NCI-H2107 treated with DMSO at 0.1 percent for 48 hours (cell line): ENCODE measurements around the gene ORC3.
"Not testable (repeated sequence)": the region's sequence is repeated elsewhere in the genome, so short reads cannot be mapped to it uniquely, and the experiment has no call there.

Source experiments
- DNase-seq: peaks from one replicate; lab custom pipeline; 2025; ENCODE audit not compliant: unreplicated experiment; lab: John Stamatoyannopoulos, UW

ORC3 gene

DNA sequence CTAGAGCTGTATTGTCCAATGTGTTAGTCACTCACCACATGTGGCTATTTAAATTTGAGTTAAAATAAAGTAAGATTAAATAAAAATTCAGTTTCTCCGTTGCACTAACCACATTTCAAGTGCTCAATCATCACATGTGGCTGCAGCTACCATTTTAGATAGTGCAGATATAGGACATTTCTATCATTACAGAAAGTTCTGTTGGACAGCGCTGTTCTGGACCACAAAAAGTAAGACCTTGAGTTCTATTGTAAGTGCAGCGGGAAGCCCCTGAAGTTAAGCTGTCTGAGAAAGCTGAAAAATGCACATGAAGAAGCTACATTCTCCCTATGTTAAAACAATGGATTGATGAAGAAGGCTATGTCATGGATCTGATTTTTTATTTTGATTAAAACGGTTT is 1.1 kb downstream of the ORC3 start:
- DNase-seq, result no peak

DNA sequence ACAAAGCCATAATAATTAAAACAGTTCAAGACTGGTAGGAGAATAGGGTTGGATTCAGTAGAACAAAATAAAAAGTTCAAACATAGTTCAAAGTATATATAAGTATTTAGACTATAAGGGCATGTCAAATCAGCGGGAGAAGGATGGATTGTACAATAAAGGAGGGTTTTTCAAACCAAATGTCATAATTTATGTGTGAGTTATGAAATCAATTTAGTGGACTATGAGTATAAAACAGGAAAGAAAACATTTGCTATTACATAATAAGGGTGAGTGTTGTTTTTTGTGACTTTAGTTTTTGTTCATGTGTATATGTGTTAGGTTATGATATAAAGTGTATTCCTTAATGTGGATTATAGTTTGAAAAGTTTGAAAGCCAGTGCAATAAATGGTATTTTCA is 10.6 kb downstream of the ORC3 start:
- no peak for DNase-seq

DNA sequence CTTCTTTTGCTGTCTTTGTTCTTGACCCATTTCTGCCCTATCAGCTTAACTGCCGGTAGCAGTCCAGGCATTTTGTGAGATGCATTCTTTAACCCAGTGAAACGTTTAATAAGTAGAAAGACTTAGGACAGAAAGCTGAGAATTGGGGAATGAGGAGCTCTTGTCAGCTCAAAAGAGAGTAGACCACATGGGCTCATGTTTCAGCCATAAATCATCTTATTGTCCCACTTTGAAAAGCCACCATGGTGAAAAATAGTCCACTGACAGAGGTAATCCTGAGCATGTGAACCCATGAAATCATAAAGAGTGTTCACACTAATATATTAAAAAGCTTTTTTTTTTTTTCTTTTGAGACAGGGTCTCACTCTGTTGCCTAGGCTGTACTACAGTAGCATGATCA is 16.3 kb downstream of the ORC3 start:
- peak; percentile 3 for DNase-seq

DNA sequence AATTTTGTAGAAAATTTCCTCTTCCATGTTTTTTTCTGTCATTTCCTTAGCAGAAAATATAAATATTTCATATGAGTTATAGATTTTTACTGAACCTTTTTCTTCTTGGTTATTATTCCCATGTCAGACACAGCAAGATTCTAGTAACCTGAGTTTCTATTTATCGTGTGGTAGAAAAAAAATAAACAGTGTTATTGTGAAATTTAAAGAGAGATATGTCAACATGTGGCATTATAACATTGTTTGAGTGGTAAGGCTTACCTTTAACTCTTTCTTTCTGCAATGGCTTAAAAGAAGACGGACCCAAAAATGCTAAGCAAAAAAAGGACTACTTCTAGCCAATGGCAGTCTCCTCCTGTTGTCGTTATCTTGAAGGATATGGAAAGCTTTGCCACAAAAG is 18.9 kb downstream of the ORC3 start:
- no peak for DNase-seq

DNA sequence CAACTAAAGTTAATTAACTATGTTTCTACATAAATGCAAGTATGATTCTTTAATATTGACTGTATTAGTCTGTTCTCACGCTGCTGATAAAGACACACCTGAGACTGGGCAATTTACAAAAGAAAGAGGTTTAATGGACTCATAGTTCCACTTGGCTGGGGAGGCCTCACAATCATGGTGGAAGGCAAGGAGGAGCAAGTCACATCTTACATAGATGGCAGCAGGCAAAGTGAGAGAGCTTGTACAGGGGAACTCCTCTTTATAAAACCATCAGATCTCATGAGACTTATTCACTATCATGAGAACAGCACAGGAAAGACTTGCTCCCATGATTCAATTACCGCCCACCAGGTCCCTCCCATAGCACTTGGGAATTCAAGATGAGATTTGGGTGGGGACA is 23.1 kb downstream of the ORC3 start:
- DNase-seq, result not testable (repeated sequence)

DNA sequence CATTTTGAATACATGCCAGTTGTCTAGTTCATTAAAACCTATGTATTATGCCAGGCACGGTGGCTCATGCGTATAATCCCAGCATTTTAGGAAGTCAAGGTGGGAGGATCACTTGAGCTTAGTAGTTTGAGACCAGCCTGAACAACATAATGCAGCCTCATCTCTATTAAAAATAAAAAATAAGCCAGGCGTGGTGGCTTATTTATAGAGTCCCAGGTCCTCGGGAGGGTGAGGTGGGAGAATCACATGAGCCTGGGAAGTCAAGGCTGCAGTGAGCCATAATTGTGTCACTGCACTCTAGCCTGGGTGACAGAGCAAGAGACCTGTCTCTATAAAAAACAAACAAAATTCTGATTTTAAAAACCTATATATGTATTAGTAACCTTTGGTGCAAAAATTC is 27.5 kb downstream of the ORC3 start:
- no peak for DNase-seq

DNA sequence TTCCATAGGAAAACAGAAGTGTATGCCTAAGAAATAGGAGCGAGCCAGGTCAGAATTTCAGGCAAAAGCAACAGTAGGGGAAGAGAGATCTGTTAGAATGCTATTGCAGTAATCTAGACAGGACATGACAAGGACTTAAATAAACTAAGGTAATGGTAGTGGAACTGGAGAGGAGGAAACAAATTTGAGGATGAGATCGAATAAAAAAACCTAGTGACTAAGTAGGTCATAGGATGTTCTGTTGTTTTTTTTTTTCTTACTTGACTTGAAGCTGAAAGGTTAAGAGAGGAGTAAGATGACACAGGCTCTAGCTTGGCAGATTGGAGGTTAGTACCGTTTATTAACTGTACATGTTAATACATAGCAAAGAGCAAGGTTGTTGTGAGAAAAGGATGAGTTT is 28.6 kb downstream of the ORC3 start:
- DNase-seq, result no peak

DNA sequence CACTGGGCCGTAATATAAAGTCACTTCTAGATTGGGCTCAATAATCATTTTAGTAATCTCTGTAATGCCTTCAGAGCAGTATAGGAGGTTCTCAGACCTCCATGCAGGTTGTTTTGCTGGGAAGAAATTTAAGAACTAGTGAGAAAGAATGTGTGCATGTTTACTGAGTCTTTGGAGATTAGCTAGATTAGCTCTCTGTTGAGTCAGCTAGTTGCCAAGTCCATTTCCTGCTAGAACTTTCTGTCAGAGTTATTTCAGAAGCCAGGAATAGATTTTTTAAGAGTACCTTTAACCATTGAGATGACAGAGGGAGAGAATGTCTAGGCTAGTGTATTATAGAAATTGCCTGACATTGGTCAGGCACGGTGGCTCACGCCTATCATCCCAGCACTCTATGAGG is 33.3 kb downstream of the ORC3 start:
- no peak for DNase-seq

DNA sequence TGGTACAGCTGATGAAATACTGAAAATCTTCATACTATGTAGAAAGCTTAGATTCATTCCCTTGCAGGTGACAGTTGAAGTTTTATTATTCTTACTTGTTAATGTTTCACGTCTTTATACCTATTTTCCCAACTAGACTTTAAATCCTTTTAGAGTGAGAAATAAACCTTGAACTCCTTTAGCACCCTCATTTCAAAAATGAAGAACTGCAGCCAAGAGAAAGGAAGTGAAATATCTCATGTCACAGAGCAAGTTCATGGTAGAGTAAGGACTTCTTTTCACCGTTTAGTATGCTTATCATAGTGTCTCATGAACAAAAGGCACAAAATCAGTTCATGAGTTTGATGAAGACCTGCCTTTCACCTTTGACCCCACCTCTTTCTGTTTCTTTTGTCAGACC is 38.5 kb downstream of the ORC3 start:
- DNase-seq, result no peak

DNA sequence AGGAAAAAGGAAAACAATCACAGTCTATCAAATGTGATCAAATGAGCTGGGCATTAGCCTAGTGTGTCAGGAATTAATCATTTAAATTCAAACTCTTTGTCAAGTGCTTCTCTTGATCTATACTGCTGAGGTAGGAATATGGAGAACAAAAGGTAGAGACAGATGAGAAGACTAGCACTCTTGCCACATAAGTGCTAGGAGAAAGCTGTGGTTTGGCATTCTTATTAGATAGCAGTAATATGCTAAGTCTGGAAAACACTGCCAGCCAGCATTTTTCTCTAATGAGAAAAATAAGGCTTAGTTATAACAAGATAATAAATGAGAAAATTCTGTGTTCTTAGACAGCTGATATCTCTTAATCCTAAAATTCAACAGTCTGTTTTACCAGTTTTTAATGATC is 38.9 kb downstream of the ORC3 start:
- no peak for DNase-seq

DNA sequence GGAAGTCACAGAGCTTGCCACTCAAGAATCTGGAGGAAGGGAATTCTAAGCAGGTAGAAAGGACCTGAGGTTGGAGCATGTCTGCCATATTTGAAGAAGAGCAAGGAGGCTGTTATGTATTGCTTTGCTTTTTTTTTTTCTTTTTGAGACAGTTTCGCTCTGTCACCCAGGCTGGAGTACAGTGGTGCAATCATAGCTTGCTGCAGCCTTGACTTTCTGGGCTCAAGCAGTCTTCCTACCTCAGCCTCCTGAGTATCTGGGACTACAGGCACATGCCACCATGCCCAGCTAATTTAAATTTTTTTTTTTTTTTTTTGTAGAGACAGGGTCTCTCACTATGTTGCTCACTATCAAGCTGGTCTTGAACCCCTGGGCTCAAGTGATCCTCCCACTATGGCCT is 40.8 kb downstream of the ORC3 start:
- DNase-seq, result no peak

DNA sequence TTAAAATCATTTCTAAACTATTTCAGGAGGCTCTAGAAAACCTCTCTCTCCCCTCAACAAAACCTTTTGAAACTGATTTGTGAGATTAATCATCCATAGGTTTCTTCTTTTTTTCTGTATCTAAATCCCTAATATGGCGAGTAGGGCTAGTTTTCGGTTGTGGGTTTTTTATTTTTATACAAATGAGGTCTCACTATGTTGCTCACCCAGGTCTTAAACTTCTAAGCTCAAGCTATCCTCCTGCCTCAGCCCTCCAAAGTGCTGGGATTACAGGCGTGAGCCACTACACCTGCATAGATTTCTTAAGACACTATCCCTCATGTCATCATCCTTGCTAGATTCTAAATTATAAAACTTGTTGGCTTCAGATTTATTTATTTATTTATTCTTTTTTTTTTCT is 43.9 kb downstream of the ORC3 start:
- DNase-seq, result no peak

DNA sequence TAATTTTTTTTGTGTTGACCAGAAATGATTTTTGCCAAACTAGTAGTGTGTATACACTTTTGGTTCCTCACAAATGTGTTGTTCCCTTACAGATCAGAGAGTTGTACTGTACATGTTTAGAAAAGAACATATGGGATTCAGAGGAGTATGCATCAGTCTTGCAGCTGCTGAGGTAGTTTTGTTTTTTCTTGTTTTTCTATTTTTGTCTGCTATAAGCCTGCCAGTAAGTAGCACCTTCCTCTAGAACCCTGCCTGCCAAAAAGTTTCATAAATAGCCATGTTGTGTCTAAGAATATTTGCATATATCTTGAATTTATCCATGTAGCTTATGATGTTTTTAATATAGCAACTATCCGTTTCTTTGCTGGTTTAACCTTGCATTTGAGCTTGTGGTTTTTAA is 46.4 kb downstream of the ORC3 start:
- no peak for DNase-seq

DNA sequence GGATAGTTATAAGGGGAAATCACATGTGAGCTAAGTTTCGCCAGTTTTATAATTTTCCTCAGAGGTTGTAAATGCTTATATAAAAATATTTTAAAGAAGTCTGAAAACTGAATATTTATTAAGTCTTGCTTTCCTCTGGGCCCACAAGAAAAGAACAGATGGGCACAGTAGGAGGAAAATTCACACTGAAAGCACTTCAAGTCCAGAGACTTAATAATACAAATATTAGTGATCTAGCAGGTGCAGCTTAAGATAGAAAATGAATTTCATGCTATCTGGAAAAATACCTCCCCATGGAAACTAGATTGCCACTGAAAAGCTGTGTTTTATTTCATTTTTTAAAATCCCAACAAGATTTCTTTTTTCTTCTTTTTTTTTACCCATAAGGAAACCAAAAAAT is 47.2 kb downstream of the ORC3 start:
- no peak for DNase-seq

DNA sequence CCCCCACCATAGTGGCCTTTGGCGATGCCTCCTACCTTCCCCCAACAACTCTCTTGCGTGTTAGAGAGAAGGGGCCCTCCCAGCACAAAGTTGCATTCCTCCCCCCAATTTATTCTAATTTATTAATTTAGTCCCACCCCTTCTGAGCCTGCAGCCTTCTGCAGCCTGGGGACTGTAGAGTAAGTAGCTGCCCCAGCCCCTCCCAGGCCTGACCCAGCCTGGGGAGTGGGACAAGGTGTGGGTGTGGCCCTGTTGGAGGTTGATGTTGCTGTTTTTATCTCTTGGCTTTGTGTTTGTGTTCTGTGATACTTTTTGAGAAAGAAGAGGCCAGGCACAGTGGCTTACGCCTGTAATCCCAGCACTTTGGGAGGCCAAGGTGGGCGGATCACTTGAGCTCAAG is 49.4 kb downstream of the ORC3 start:
- no peak for DNase-seq

DNA sequence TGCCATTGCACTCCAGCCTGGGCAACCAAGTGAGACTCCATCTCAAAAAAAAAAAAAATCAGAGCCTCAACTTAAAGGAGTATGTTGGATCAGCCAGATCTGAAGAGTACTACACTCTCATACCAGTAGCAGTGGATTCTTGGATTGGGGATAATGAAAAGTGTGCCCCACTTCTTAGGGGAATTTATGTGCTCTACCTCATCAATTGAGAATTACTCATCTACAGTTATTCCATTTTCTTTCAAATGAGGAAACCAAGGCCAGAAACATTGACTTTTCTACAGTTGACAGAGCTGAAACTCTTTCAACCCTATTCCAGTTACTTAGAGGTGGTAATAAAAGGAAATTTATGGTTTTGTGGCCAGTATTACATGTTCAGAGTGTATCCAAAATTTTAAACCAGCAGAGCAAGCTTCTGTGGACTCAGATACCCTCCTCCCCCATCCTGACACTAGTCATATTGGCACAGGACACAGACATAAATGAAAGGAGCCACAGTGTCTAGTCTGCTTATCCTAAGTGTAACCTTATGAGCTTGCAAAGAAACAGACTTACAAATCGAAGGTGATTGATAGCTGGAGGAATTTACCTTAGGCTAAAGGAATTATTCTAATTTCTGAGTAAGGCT is 51.2 kb downstream of the ORC3 start:
- DNase-seq, result no peak

DNA sequence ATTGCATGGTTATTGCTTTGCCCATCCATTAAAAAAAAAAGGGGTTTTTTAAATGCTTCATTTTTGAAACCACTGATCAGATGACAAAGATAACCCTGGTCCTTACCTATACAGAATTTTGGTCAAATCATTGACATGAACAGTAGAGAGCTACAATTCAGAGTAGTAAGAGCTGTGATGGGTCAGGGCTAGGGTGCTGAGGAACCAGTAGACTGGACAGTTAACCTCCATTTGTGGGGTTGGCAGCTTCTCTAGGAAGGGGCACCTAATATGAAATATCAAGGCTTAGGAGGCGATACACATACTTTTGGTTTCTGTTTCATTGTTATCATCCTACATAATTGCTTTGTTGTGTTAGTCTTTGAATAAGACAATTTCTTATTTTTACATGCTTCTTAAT is 55.1 kb downstream of the ORC3 start:
- DNase-seq, result no peak

DNA sequence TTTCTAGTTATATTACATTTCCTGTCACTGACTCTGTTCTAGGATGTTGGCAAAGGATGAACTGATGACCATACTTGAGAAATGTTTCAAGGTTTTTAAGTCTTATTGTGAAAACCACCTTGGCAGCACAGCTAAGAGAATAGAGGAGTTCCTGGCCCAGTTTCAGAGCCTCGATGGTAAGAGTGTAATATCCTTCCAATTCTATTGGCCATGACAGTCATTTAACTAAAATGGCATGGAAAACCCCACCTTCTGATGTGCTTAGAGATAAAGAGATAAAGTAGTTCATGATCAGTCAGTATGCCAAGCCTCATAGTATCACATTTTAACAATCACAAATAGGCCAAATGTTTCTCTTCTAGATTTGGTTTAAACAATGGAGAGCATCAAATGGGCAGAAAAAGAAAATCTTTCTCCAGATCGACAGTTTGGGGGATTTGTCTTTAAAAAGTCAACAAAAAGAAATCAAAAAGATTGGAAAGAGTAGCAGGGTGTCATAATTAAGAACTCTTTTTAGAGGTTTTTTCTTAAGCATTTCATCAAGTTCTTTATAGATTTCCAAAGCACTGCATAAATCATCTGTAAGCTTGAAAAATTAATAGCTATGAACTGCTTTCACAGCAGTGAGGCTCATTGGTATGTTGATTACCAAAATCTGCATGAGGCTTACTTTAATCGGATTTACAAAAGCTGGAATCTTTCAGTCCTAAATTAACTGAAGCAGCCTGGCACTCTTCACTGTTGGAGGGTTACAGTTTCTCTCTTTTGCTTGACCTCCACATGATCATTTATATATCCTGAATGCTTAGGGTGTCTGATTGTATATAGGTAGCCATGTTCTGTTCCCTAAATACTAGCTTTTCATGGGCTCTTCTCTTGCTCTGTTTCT is 63.4 kb downstream of the ORC3 start:
- DNase-seq, result no peak

DNA sequence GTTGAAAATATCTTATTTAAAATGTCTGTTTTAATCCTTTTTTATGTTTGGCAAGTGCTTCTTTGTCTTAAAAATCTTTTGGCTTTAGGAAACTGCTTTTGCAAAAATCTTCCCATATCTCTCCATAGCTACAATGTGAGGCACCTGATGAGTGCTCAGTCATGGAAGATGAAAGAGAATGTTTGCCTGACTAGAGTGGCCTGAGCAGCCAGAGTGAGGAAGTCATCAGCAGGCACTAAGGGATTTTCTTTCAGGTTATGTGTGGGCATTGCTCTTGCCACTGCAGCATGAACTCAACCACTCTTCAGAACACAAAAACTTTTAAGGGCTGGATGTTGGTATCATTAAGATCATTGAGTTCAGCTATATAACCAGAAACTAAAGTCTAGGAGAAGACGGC is 64.2 kb downstream of the ORC3 start:
- no peak for DNase-seq

DNA sequence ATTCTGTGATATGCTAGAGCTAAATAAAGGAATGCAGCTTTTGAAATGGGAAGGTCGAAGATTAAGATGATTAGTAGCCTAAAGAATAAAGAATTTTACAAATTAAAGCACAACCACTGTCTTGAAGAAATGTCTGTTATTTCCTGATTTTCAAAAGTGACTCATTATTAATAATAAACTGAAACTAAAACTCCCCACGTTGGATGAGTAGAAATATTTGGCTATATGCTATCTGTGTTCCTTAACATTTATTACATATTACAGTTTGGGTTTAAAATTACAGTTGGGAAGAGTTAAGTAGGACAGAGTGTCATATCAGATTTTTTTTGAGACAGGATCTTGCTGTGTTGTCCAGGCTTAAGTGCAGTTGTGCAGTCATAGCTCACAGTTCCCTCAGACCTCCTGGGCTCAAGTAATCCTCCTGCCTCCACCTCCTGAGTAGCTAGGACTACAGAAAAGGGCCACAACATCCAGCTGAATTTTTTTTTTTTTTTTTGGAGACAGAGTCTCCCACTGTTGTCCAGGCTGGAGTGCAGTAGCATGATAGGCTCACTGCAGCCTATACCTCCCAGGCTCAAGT is 65.0 kb downstream of the ORC3 start:
- DNase-seq, result no peak

DNA sequence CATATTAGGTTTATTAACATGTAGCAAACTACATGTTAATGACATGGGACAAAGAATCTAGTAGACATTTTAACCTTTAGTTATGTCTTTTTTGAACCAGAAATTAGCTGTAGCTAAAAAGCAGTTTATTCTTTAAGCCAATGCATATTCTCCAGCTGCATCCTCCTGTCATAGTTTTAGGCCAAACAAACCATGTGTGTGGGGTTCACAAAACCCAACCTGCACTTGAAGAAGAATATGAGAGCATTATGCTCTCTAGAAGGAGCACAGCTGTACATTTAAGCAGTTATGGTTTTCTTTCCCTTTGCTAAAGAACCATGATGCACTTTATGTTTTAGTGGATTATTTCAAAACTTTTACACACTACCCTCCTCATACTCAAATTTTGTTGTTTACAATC is 65.9 kb downstream of the ORC3 start:
- DNase-seq, result no peak

DNA sequence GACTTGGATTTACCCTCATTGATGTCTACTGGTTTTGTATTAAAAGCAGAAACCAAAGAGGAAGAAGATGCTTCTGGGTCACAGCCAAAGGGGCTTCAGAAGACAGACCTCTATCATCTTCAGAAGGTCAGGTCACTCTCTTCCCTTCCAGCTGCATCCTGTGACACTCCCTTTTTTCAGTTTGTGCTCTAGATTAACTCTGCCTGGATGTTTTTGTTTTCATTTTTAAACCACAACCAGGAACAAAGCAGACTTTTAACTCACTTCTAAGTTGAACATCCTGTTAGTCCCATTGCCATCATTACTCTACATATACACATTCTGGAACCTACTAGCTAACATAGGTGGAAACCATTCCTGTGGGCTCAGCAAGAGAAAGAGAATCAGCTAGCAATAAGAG is 66.9 kb downstream of the ORC3 start:
- no peak for DNase-seq
